Vagina (tissue), 2 donors: ENCODE results near the gene MT1H. TPM values are rescaled to one million over a fixed set of nuclear protein-coding genes. Genes with fewer than 3 reads are reported as not detected.
"Not testable (repeated sequence)": the region's sequence is repeated elsewhere in the genome, so short reads cannot be mapped to it uniquely, and the experiment has no call there.

Experiments used
- DNase-seq, 2 donors: peaks; one replicate each; pipeline ENCODE4 v3.0.0-alpha.2; 2017; ENCODE audit errors: extremely low spot score in 2 of 2
- H3K27ac ChIP-seq: fragments of 200-600 bp; sonication (generic); one replicate; pipeline ENCODE4 v1.5.1; 2019
- H3K27me3 ChIP-seq: fragments of 200-600 bp; sonication (generic); one replicate; pipeline ENCODE4 v1.5.1; 2019
- H3K36me3 ChIP-seq, 2 donors: fragments of 200-600 bp; sonication (generic); one replicate each; pipeline ENCODE4 v1.5.1; 2017 to 2019
- H3K4me1 ChIP-seq: fragments of 200-600 bp; sonication (generic); one replicate; pipeline ENCODE4 v1.5.1; 2019
- H3K4me3 ChIP-seq, 2 donors: fragments of 200-600 bp; sonication (generic); 1 replicate in 1 of 2; 2 replicates in 1 of 2; pipeline ENCODE4 v1.5.1; 2016 to 2019
- H3K9me3 ChIP-seq: fragments of 200-600 bp; sonication (generic); one replicate; pipeline ENCODE4 v1.5.1; 2019
- CTCF ChIP-seq, 3 experiments: fragments of 450-650 bp in 2 of 3; fragments of 200-600 bp in 1 of 3; sonication (generic) in 1 of 3; IDR thresholded peaks; one replicate each; pipeline ENCODE4 v1.5.1; 2017 to 2019; ENCODE audit warnings: antibody characterized with exemption in 3 of 3, mild to moderate bottlenecking in 2 of 3, moderate library complexity in 2 of 3
- POLR2A ChIP-seq, 2 donors: fragments of 450-650 bp; IDR thresholded peaks; one replicate each; pipeline ENCODE4 v1.6.1; 2017; ENCODE audit warnings: antibody characterized with exemption in 2 of 2, mild to moderate bottlenecking in 2 of 2, moderate library complexity in 2 of 2
- POLR2AphosphoS5 ChIP-seq, 2 donors: sonication (generic); formaldehyde crosslinking; IDR thresholded peaks; one replicate each; pipeline ENCODE4 v1.9.0; 2017; ENCODE audit warnings: antibody characterized with exemption in 2 of 2, mild to moderate bottlenecking in 2 of 2, low read depth in 1 of 2; ENCODE audit not compliant: insufficient read depth in 1 of 2
- intact Hi-C: fragments of 100-400 bp; cut with DNase I; formaldehyde crosslinking; loops from one replicate; pipeline ENCODE4 v1.15.1; 2023
- total RNA-seq: library from RNA; depleted of rRNA; stranded (reverse); fragments of >200 nt; gene quantifications from one replicate; pipeline ENCODE4 v1.2.3, GENCODE V29; 2016

MT1H gene
- total RNA-seq, 1 donor from 2014 or later = not detected

GRCh38 chr16:56713794-56714193 lies 44.2 kb downstream of the MT1H start:
- DNase-seq = peak in 1 of 2 donors; percentile 37
- intact Hi-C loops = no loop called here
- Histone ChIP-seq H3K4me3 (no peak overlapping the region), H3K4me1 (no peaks in the 10 kb centered on the region), H3K27me3 (no peaks in the 10 kb centered on the region), H3K36me3 (no peaks in the 10 kb centered on the region), H3K9me3 (no peaks in the 10 kb centered on the region), H3K27ac (no peak overlapping the region)
- no peak for TF ChIP-seq POLR2A (IDR thresholded peaks at IDR 0.05)

GRCh38 chr16:56715126-56715525 lies 45.5 kb downstream of the MT1H start:
- Histone ChIP-seq H3K4me3 (no peak overlapping the region), H3K4me1 (no peaks in the 10 kb centered on the region), H3K9me3 (no peaks in the 10 kb centered on the region), H3K27me3 (no peaks in the 10 kb centered on the region), H3K36me3 (no peaks in the 10 kb centered on the region), H3K27ac (no peak overlapping the region)
- intact Hi-C loops = no loop called here
- TF ChIP-seq POLR2A (IDR thresholded peaks at IDR 0.05) = no peak
- TF ChIP-seq POLR2AphosphoS5 (IDR thresholded peaks at IDR 0.05; ENCODE audit: insufficient read depth in 1 of 2, low read depth in 1 of 2) = no peak
- TF ChIP-seq CTCF (IDR thresholded peaks at IDR 0.05) = no peak
- DNase-seq = peak in 1 of 2 donors; percentile 47

DNA sequence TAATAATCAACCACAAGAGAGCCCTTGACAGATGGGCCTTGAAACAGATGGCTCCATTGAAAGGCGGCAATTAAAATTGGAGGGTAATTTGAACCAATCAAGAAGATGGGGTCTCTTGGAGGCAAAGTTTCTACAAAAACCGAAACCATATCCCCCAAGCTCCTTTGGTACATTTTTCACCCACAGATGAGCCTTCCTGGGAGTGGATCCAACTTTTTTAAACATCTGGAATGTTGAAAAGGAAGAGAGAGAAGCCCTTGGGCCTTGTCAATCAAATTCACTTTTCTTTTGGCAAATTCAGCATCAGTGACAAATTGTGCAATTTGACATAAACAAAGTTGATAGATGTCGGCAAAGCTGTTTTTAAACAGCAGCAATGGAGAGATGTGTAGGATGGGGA lies 47.1 kb downstream of the MT1H start:
- Histone ChIP-seq H3K4me1 (no peaks in the 10 kb centered on the region), H3K9me3 (no peaks in the 10 kb centered on the region), H3K27me3 (no peaks in the 10 kb centered on the region), H3K4me3 (no peak overlapping the region), H3K36me3 (no peaks in the 10 kb centered on the region), H3K27ac (no peak overlapping the region)
- intact Hi-C loops = no loop called here
- TF ChIP-seq POLR2AphosphoS5 (IDR thresholded peaks at IDR 0.05; ENCODE audit: insufficient read depth in 1 of 2, low read depth in 1 of 2) (no peak), CTCF (IDR thresholded peaks at IDR 0.05) (no peak), POLR2A (IDR thresholded peaks at IDR 0.05) (no peak)
- peak in 1 of 2 donors; percentile 0 for DNase-seq

GRCh38 chr16:56717532-56717931 lies 47.9 kb downstream of the MT1H start:
- H3K4me1 ChIP-seq, H3K36me3 ChIP-seq, H3K27me3 ChIP-seq, H3K27ac ChIP-seq, intact Hi-C loops, DNase-seq, H3K9me3 ChIP-seq, H3K4me3 ChIP-seq: not testable (repeated sequence)

Other genes with a start within 250 kb of the MT1H start
- 132 TPM for gene AMFR, start 244.3 kb upstream of the MT1H start, total RNA-seq
- gene NUDT21, start 218.5 kb upstream of the MT1H start, total RNA-seq = 38.1 TPM
- gene OGFOD1, start 218.3 kb upstream of the MT1H start, total RNA-seq = 14.5 TPM
- gene BBS2, start 149.8 kb upstream of the MT1H start, total RNA-seq = 89.9 TPM
- 25.8 TPM for gene MT4, start 104.7 kb upstream of the MT1H start, total RNA-seq
- gene MT3, start 80.3 kb upstream of the MT1H start, total RNA-seq = 12.8 TPM
- 661 TPM for gene MT2A, start 61.2 kb upstream of the MT1H start, total RNA-seq
- gene MT1E, start 44.0 kb upstream of the MT1H start, total RNA-seq = 564 TPM
- 63.3 TPM for gene MT1M, start 37.2 kb upstream of the MT1H start, total RNA-seq
- 110 TPM for gene MT1A, start 31.1 kb upstream of the MT1H start, total RNA-seq
- gene MT1B, start 17.9 kb upstream of the MT1H start, total RNA-seq = not detected
- gene MT1F, start 11.9 kb upstream of the MT1H start, total RNA-seq = 16.0 TPM
- gene MT1G, start 1.7 kb upstream of the MT1H start, total RNA-seq = not detected
- gene MT1X, start 12.7 kb downstream of the MT1H start, total RNA-seq = 3,049 TPM
- 43.7 TPM for gene NUP93, start 60.3 kb downstream of the MT1H start, total RNA-seq
- gene SLC12A3, start 195.4 kb downstream of the MT1H start, total RNA-seq = not detected